Measurements from ENCODE around the gene MOB3B. TPM values are rescaled to one million over a fixed set of nuclear protein-coding genes. Genes with fewer than 3 reads are reported as not detected.

Gene MOB3B
- polyA plus RNA-seq, 3 donors = 22.6 to 25.6 (median 25.5) TPM

DNA sequence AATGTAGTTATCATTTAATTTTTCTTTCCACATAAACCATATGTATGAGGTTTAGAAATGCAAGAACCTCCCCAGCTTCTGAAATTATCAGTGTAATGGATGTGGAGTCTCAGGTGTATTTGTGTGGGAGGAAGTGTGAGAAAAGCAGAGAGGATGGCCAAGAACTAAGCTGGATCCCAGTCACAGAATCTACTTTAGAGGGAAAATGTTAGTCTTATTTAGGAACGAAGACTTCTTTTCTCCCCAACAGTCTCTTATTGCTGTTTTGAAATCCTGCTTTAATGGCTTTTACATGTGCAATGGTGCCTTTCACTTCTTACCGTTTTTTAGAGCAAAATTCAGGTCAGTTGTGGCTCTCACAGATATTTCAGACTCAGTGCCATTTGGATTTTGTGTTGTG is 235.6 kb downstream of the MOB3B start:
- DNase-seq (ENCODE audit: extremely low read depth in 1 of 11, low read depth in 9 of 11, low spot score in 4 of 11) = no peak

DNA sequence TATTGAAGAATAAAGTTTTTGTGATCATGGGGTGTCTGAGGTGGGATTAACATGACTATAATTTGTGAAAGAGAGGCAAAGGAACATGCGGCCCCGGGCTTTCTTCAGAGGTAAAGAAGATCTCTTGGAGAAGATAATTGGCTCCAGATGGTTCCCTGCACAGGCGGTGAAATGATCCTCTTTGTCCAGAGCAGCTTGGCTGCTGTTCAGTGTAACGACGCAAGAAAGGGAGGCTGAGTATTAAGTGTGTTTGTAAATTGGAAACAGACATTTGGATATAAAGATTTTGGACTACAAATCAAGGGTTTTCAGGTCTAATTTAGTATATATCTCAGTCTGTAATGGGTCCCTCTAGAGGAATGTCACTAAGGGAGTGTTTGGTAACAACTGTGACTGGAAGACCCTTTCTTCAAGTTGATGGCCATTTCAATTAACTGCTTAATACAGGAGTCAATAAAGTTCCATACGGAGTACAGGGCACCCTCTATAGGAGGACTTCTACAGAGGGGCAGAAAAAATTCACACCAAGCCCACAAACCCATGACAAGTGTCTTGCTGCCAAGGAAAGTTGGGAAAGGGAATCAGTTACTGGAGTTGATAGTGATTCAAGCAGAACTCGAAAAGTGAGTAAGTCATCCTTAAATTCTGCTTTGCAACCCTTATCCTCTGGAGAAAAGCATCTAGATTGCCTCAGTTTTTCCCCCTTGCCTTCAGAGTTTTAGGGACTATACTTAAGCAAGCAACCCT is 236.8 kb downstream of the MOB3B start:
- DNase-seq (ENCODE audit: extremely low read depth in 1 of 11, low read depth in 9 of 11, low spot score in 4 of 11) = no peak

DNA sequence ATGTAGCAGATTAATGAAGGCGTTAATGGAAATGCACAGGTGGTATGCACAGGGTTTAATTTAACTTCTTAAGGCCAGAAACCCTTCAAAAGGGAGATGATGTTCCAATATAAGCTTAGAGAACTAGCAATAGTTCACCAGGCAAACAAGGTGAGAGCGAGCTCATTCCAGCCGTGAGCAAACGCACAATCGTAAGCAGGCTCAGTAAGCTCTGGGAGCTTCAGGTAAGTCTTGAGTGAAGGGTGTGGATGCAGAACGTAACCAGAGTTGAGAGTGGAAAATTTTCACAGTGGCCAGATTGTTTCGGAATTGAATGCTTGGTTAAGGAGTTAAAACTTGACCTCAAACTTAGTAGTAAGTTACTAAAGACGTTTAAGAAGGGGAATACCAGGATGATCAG is 238.3 kb downstream of the MOB3B start:
- DNase-seq (ENCODE audit: extremely low read depth in 1 of 11, low read depth in 9 of 11, low spot score in 4 of 11) = no peak

DNA sequence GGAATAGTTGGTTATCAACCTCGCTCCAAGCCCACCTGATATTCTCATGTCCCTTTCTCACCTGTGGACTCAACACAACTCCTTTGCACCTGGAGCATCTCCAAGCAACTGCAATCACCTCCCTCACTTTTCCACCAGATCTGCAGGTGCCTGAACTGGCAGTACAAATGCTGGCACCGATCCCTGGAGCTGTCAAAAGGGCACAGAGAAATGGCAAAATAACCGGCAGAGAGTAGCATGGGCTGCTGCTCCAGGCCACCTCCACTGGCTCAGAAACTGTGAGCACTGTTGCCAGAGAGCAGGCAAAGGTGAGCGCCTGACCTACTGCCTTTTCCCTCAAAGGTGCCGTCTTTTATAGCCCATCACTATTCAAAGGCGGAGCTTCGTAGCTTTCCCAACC is 247.3 kb downstream of the MOB3B start:
- no peak for DNase-seq (ENCODE audit: extremely low read depth in 1 of 11, low read depth in 9 of 11, low spot score in 4 of 11)

DNA sequence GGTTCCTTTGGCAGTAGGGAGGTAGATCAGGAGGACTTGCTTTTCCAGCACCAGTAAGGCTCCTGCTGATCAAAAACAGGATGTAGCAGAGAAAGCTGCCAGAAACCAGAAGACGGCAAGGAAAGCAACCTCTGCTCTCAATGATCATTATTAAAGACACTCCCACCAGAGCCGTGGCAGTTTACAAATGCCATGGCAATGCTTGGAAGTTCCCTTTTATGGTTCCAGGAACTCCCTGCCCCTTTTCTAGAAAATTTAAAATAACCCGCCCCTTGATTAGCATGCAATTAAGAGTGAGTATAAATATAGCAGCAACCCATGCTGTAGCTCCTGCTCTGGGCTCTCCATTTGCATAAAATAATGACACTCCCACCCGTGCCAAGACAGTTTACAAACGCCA is 248.8 kb downstream of the MOB3B start:
- no peak for DNase-seq (ENCODE audit: extremely low read depth in 1 of 11, low read depth in 9 of 11, low spot score in 4 of 11)

DNA sequence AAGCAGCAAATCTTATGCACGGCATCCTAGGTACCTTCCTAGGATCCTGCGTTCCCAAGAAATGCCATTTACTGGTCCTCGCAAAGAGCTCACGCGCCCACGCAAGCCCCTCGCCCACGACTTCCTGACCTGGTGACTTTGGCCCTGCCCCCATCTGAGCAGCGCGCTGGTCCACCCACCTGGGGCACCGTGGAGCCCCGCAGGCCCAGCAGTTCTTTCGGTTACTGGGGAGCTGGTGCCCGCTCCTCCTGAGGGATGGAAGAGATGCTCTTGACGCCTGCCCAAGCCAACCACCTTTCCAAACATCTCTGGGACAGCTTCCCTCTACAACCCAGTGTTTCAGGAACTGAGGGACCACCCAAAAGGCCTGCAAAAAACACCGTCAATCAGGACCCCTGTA is 249.4 kb downstream of the MOB3B start:
- no peak for DNase-seq (ENCODE audit: extremely low read depth in 1 of 11, low read depth in 9 of 11, low spot score in 4 of 11)

DNA sequence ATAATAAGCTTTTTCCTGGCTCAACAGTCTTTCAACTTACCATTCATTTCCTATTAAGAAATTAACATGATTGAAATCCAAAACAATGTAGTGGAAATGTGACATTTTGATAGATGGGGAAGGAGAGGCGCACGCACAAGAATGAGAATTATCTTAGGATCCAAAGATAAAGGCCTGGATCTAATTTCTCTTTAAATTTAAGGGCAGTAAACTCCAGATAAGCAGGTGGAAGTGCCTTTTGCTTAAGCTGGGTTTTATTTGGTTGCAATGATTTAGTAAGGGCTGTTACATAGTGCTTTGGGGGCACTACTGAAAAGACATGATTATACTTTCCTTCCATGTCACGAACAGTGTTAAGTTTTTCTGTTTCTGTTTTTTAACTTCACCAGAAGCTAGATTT is 250.0 kb downstream of the MOB3B start:
- DNase-seq (ENCODE audit: extremely low read depth in 1 of 11, low read depth in 9 of 11, low spot score in 4 of 11) = no peak

DNA sequence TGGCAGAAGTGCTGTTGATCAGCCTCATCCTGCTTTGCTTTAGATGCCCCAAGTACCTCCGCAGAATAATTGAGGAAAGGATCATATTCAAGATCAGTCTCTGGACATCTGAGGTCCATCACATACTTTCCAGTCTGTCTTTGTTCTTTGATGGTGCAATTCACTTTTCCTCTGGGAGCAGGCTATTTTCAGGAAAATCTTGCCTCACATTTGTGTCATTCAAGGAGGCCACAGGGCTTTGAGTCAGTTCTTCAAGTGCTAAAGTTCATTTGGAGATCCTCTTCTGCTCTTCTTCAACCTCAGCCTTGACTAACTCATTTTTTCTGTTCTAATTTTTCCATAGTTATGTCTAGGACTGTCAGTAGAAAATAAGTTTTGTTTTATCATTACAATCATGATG is 251.2 kb downstream of the MOB3B start:
- DNase-seq (ENCODE audit: extremely low read depth in 1 of 11, low read depth in 9 of 11, low spot score in 4 of 11) = no peak

DNA sequence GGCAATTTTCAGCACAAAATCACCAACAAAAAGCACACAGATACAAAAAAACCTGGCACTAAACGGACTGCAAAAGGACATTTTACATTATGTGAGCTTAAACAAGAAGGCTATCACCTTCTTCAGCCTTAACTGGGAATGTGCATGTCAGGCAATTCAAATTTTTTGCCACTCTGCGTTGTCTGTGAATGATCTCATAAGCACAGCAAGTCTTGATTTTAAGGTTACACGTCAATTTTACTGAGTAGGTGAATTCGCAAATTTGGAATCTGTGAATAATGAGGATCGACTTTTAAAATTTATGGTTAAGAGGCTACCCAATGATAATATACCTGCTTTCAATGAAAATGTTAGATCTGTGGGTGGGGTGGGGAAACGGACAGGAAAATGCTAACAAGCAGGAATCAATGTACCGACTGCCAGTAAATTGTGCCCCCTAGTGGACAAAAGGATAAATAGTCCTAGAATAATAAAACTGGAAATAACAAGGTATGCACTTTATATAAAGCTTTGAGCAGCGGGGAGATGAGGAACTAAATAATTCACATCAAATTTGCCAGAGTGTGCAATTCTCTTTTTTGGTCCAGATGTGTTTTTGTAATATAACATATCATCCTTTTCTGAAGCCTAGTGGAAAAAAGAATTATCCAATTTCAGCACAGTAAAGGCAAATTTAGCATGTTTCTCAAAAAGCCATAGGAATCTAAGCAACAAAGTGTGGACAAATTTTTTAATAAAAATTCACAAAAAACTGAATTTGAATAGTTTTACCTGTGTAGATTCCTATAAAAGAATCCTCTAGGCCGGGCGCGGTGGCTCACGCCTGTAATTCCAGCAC is 253.2 kb downstream of the MOB3B start:
- peak; percentile 13 to 62 (median 46) for DNase-seq (ENCODE audit: extremely low read depth in 1 of 11, low read depth in 9 of 11, low spot score in 4 of 11)

Other genes starting within 250 kb of the MOB3B start
- gene EQTN, start 232.7 kb downstream of the MOB3B start, polyA plus RNA-seq (ENCODE audit: insufficient read length in 3 of 3) = under 1 TPM; 0.24 to 0.62 (median 0.42) TPM
- gene IFNK, start 5.5 kb downstream of the MOB3B start, polyA plus RNA-seq (ENCODE audit: insufficient read length in 3 of 3) = not detected
- 10 to 100 TPM; 14.3 to 27.3 (median 25.2) TPM for gene C9orf72, start 43.7 kb upstream of the MOB3B start, polyA plus RNA-seq (ENCODE audit: insufficient read length in 3 of 3)